Measurements from ENCODE around the gene SNX24.

DNA sequence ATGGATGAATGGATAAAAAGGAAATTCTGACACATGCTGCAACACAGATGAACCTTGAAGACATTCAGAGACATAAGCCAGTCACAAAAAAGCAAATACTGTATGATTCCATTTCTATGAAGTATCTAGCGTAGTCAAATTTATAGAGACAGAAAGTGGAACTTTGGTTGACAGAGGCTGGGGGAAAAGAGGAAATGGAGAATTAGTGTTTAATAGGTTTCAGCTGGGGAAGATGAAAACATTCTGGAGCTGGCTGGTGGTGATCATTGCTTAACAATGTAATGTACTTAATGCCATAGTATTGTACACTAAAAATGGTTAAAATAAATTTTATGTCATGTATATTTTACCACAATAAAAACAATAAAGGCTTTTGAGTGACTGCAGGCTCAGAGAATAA lies 166.9 kb downstream of the SNX24 start:
- TF ChIP-seq EP300 (IDR thresholded peaks at IDR 0.05) (no peak), POLR2A (IDR thresholded peaks at IDR 0.05; ENCODE audit: low read depth) (no peak), POLR2AphosphoS5 (IDR thresholded peaks at IDR 0.05) (no peak)

Measured in esophagus muscularis mucosa (tissue), 3 donors.